Measurements from ENCODE around the gene TGFA.

TGFA gene

GRCh38 chr2:70412294-70413070 is 141.1 kb downstream of the TGFA start:
- no peak for DNase-seq

GRCh38 chr2:70411483-70412125 is 142.0 kb downstream of the TGFA start:
- DNase-seq, result no peak

GRCh38 chr2:70403267-70404053 is 150.2 kb downstream of the TGFA start:
- peak; percentile 19 for DNase-seq

- no peak for DNase-seq
These were observed 153.1 kb downstream of the TGFA start for GRCh38 chr2:70400539-70400938.

GRCh38 chr2:70399046-70399445 is 154.6 kb downstream of the TGFA start:
- no peak for DNase-seq
